HEK293 (cell line): ENCODE results near the gene SDS.

Experiments
- CTCF ChIA-PET: fragments of 350-600 bp; formaldehyde crosslinking; extraction: SDS; loops from one replicate; lab custom pipeline; 2021; ENCODE audit warnings: antibody characterized with exemption; lab: Yijun Ruan, JAX
- POLR2A ChIA-PET: fragments of 300-600 bp; formaldehyde crosslinking; extraction: SDS; loops from one replicate; lab custom pipeline; 2020; ENCODE audit warnings: antibody characterized with exemption, inconsistent platforms; lab: Yijun Ruan, JAX
- H3K27ac ChIP-seq: fragments of 200-500 bp; sonication (Bioruptor generic); 2 replicates; pipeline ENCODE4 v1.5.1; 2014; ENCODE audit warnings: low read depth, low read length, control low read depth, inconsistent platforms; ENCODE audit errors: extremely low read depth
- H3K36me3 ChIP-seq, 2 experiments: fragments of 200-500 bp in 1 of 2; sonication (Bioruptor generic) in 1 of 2; 1 replicate in 1 of 2; 2 replicates in 1 of 2; pipeline ENCODE4 v1.5.1; 2014 to 2017; ENCODE audit warnings: inconsistent platforms in 2 of 2, low read length in 2 of 2; ENCODE audit not compliant: control insufficient read depth in 2 of 2, insufficient read depth in 1 of 2
- H3K4me1 ChIP-seq: fragments of 200-500 bp; sonication (Bioruptor generic); 2 replicates; pipeline ENCODE4 v1.5.1; 2014; ENCODE audit warnings: mild to moderate bottlenecking, low read length, inconsistent platforms; ENCODE audit not compliant: control insufficient read depth, insufficient read depth
- H3K4me3 ChIP-seq: 2 replicates; pipeline ENCODE4 v1.5.1; 2011; ENCODE audit warnings: low read depth, mild to moderate bottlenecking, control low read depth, low read length, moderate library complexity
- H3K9me3 ChIP-seq: fragments of 200-500 bp; sonication (Bioruptor generic); 2 replicates; pipeline ENCODE4 v1.5.1; 2014; ENCODE audit warnings: low read depth, low read length, inconsistent platforms; ENCODE audit not compliant: control insufficient read depth, insufficient read depth
- ELK4 ChIP-seq: IDR thresholded peaks from 2 replicates; pipeline ENCODE4 v1.6.1; 2011; ENCODE audit warnings: mild to moderate bottlenecking, low read depth, low read length, borderline replicate concordance
- GLIS2 ChIP-seq: fragments of 450-650 bp; formaldehyde crosslinking; IDR thresholded peaks from 2 replicates; pipeline ENCODE4 v1.5.1; 2016; ENCODE audit warnings: missing biosample characterization, missing genetic modification characterization
- PRDM2 ChIP-seq: fragments of 450-650 bp; formaldehyde crosslinking; IDR thresholded peaks from 2 replicates; pipeline ENCODE4 v1.5.1; 2016; ENCODE audit warnings: missing biosample characterization, missing genetic modification characterization, borderline replicate concordance
- TCF7L2 ChIP-seq: IDR thresholded peaks from 2 replicates; pipeline ENCODE4 v1.6.1; 2011; ENCODE audit warnings: low read depth, mild to moderate bottlenecking, inconsistent platforms, low read length, moderate library complexity, borderline replicate concordance
- WT1 ChIP-seq: fragments of 450-650 bp; formaldehyde crosslinking; IDR thresholded peaks from 2 replicates; pipeline ENCODE4 v1.5.1; 2016; ENCODE audit warnings: missing biosample characterization, missing genetic modification characterization
- ZBTB21 ChIP-seq: fragments of 450-650 bp; formaldehyde crosslinking; IDR thresholded peaks from 2 replicates; pipeline ENCODE4 v1.5.1; 2017; ENCODE audit warnings: missing biosample characterization, missing genetic modification characterization
- ZBTB26 ChIP-seq: fragments of 450-650 bp; formaldehyde crosslinking; optimal IDR thresholded peaks from 2 replicates; pipeline ENCODE3; 2016; ENCODE audit warnings: missing biosample characterization, mild to moderate bottlenecking, missing genetic modification characterization
- ZNF112 ChIP-seq: fragments of 450-650 bp; formaldehyde crosslinking; IDR thresholded peaks from 2 replicates; pipeline ENCODE4 v1.5.0; 2017; ENCODE audit warnings: missing biosample characterization, missing genetic modification characterization
- ZNF121 ChIP-seq: fragments of 450-650 bp; formaldehyde crosslinking; IDR thresholded peaks from 2 replicates; pipeline ENCODE4 v1.5.1; 2016; ENCODE audit warnings: missing biosample characterization, missing genetic modification characterization
- ZNF2 ChIP-seq: fragments of 450-650 bp; formaldehyde crosslinking; IDR thresholded peaks from 2 replicates; pipeline ENCODE4 v1.5.1; 2016; ENCODE audit warnings: missing biosample characterization, missing genetic modification characterization
- ZNF354C ChIP-seq: fragments of 450-650 bp; formaldehyde crosslinking; IDR thresholded peaks from 2 replicates; pipeline ENCODE4 v1.5.1; 2016; ENCODE audit warnings: missing biosample characterization, missing genetic modification characterization, low read depth, borderline replicate concordance
- ZNF473 ChIP-seq: fragments of 450-650 bp; formaldehyde crosslinking; IDR thresholded peaks from 2 replicates; pipeline ENCODE4 v1.5.1; 2017; ENCODE audit warnings: missing biosample characterization, missing genetic modification characterization
- ZNF555 ChIP-seq: fragments of 450-650 bp; formaldehyde crosslinking; conservative IDR thresholded peaks from 2 replicates; pipeline ENCODE4 v1.5.1; 2017; ENCODE audit warnings: missing biosample characterization, mild to moderate bottlenecking, missing genetic modification characterization, inconsistent platforms
- ZNF626 ChIP-seq: fragments of 450-650 bp; sonication (Bioruptor Pico); formaldehyde crosslinking; IDR thresholded peaks from 2 replicates; pipeline ENCODE4 v1.5.1; 2018; ENCODE audit warnings: missing biosample characterization, missing genetic modification characterization, inconsistent platforms
- TF ChIP-seq, protein P1 (sequence below): fragments of 450-650 bp; formaldehyde crosslinking; IDR thresholded peaks from 2 replicates; pipeline ENCODE4 v1.5.1; 2017; ENCODE audit warnings: missing biosample characterization, missing genetic modification characterization

SDS gene

DNA sequence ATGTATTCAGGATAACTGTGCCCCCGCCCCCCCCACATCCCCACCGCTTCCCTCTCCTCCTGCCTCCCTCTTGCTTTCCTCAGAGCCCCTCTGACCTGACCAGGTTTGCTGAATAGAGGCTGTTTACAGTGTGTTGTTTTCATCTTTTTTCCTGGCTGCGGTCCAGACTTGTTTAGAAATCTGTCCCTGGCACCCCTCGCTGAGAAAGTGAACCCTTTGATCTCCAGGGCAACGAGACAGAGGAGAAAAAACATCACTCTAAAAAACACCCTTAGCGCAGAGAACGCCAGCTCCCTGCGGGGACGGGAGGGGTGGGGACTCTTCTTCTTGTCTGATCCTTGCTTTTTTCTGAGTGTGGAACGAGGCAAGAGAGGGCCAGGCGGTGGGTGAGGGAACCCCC lies 22.5 kb downstream of the SDS start:
- CTCF ChIA-PET: interaction anchor here (0.6 to 0.9 kb wide), 2 partner anchors 44 to 87 kb away, joined by 3 read pairs; no protein-coding TSS in a partner anchor
- Histone ChIP-seq H3K36me3 (peaks cover 3 to 35% of the 10 kb centered on the region in 2 experiments; a peak in 2 of 3 replicates), H3K27ac (no peak overlapping the region), H3K4me3 (no peak overlapping the region), H3K9me3 (no peaks in the 10 kb centered on the region), H3K4me1 (no peaks in the 10 kb centered on the region)
- POLR2A ChIA-PET: no interaction called here
- TF ChIP-seq PRDM2 (tag by site-specific recombination) (no peak), ZBTB21 (tag by site-specific recombination) (no peak), ZNF354C (tag by site-specific recombination) (no peak), GLIS2 (no peak), ZNF473 (tag by site-specific recombination) (no peak), ELK4 (no peak), ZNF112 (tag by site-specific recombination) (no peak), ZNF626 (tag by site-specific recombination) (no peak), WT1 (no peak), ZNF2 (no peak), ZNF555 (tag by site-specific recombination) (no peak), TCF7L2 (no peak)
- TF ChIP-seq, protein P1, sequence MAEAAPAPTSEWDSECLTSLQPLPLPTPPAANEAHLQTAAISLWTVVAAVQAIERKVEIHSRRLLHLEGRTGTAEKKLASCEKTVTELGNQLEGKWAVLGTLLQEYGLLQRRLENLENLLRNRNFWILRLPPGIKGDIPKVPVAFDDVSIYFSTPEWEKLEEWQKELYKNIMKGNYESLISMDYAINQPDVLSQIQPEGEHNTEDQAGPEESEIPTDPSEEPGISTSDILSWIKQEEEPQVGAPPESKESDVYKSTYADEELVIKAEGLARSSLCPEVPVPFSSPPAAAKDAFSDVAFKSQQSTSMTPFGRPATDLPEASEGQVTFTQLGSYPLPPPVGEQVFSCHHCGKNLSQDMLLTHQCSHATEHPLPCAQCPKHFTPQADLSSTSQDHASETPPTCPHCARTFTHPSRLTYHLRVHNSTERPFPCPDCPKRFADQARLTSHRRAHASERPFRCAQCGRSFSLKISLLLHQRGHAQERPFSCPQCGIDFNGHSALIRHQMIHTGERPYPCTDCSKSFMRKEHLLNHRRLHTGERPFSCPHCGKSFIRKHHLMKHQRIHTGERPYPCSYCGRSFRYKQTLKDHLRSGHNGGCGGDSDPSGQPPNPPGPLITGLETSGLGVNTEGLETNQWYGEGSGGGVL (tag by site-specific recombination): no peak

DNA sequence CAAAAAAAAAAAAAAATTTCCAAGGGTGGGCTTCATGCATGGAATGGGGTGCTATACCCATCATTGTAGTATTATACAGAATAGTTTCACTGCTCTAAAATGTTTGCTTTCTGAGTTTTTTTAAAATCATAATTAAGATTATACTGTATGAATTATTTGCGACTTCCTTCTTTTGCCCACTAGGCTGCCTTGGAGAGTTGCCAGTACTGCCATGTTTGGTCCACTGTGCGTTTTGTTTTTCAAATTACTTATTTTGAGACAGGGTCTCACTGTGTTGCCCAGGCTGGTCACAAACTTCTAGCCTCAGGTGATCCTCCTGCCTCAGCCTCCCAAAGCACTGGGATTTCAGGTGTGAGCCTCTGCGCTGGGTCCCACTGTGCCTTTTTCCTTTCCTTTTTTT lies 25.4 kb downstream of the SDS start:
- no peak for TF ChIP-seq ZBTB26 (tag by site-specific recombination)
- TF ChIP-seq ZNF121: peak; percentile 50; the same call in 1 of the 2 replicates
- Histone ChIP-seq H3K27ac (no peak overlapping the region), H3K4me1 (no peaks in the 10 kb centered on the region), H3K36me3 (peaks cover 8 to 36% of the 10 kb centered on the region in 2 experiments; a peak in 2 of 3 replicates), H3K9me3 (no peaks in the 10 kb centered on the region), H3K4me3 (no peak overlapping the region)
- ChIA-PET CTCF (interaction anchor here (0.7 to 3.7 kb wide), 3 partner anchors 47 to 156 kb away, joined by 3 to 12 read pairs (median 4); no protein-coding TSS in a partner anchor), POLR2A (no interaction called here)
